Uterus (tissue), 2 donors: ENCODE data around the gene KIAA1328.

Source experiments
- CTCF ChIP-seq, 4 experiments: fragments of 200-600 bp in 2 of 4; fragments of 450-650 bp in 2 of 4; sonication (generic) in 2 of 4; IDR thresholded peaks; one replicate each; pipeline ENCODE4 v1.5.1; 2016 to 2019; ENCODE audit warnings: antibody characterized with exemption in 4 of 4, mild to moderate bottlenecking in 2 of 4, moderate library complexity in 1 of 4
- POLR2A ChIP-seq, 2 donors: fragments of 450-650 bp; IDR thresholded peaks; one replicate each; pipeline ENCODE4 v1.6.1; 2016; ENCODE audit warnings: antibody characterized with exemption in 2 of 2, mild to moderate bottlenecking in 1 of 2, moderate library complexity in 1 of 2

GRCh38 chr18:37188016-37188791 is 359.3 kb downstream of the KIAA1328 start:
- TF ChIP-seq CTCF (IDR thresholded peaks at IDR 0.05) (no peak), POLR2A (IDR thresholded peaks at IDR 0.05) (no peak)
